Stimulated activated CD4-positive, alpha-beta T cell treated with anti-CD3 and anti-CD28 coated beads, Interleukin-4, amount 100 ng/mL, for 1 hour (primary cell): Measurements from ENCODE around the gene EPB41L4B.
"Not testable (repeated sequence)": the region's sequence is repeated elsewhere in the genome, so short reads cannot be mapped to it uniquely, and the experiment has no call there.

Experiments
- DNase-seq: peaks from one replicate; pipeline ENCODE4 v3.0.0-alpha.2; 2020

Gene EPB41L4B

GRCh38 chr9:109150925-109151545, 169.8 kb downstream of the EPB41L4B start:
- no peak for DNase-seq

DNA sequence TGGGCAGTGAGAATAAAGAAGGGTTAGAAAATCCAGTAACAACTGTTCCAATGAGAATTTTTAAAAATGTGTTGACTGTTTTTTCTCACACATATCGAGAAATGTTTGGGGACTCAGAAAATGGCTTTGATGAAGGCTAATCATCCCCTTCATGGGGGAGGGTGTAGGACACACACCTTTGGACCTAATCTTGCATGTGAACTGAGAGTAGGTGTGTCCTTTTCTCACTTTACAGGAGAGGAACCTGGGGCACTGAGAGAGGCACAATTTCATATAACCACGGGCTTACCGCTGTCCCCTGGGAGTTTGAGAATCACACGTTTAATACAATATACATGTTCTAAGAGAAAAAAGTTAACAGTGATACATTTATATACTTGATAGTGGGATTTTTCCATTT, 171.1 kb downstream of the EPB41L4B start:
- no peak for DNase-seq

DNA sequence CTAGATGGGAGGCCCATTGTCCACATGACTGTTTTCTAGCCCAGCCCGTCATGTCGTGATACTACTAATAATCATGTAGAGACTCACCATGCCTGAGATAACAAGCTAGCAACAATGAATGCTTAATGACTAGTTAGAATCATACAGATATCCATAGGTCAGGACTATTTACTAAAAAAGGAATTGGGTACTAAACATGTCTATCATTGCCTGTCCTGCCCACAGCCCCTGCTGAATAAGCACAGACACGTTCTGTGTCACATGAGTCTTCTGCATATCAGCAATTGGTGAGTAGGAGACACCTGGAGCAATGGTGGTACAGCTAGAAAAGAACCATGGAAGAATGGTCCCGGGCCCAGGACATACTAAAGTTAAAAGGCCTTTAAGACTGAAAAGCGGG, 171.8 kb downstream of the EPB41L4B start:
- no peak for DNase-seq

DNA sequence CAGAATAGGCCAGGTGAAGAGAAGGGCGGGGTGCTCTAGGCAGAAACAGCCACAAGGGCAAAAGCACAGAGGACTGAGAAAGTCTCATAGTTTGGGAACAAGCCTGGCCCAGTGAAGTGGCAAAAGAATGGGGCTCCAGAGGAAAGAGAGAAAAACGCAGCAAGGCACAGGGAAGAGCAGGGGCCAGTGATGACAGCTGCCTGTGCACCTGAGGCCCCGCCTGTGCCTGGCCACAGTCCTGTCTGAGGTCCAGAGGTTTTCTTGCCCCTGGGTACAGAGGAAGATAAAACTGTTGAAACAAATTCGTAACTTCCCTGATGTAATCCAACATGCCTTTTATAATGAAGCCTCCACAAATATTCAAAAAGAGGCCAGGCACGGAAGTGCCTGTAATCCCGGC, 175.8 kb downstream of the EPB41L4B start:
- DNase-seq = no peak

DNA sequence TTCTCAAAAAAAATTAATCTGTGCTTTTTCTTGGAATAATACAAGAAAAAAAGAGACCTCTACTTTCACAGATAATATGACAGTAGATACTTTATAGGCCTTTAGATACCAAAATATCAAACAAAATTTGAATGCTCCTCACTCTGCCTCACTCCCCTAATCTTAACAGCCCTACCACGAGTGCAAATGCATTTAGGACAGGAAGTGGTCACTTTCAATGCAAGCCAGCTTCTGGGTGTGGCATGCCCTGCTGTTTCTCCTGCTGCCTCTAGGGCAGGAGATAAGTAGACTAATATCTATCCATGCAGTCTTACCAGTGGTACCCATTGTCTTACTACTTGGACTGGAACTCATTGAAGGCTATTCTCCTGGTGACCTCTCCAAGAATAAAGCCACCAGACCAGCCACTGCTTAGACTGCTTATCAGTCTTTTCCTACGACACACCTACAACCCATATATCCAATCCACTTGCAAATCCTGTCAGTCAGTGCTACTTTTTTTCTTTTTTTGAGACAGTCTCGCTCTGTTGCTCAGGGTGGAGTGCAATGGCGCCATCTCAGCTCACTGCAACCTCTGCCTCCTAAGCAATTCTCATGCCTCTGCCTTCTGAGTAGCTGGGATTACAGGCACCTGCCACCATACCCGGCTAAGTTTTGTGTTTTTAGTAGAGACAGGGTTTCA, 176.8 kb downstream of the EPB41L4B start:
- no peak for DNase-seq

DNA sequence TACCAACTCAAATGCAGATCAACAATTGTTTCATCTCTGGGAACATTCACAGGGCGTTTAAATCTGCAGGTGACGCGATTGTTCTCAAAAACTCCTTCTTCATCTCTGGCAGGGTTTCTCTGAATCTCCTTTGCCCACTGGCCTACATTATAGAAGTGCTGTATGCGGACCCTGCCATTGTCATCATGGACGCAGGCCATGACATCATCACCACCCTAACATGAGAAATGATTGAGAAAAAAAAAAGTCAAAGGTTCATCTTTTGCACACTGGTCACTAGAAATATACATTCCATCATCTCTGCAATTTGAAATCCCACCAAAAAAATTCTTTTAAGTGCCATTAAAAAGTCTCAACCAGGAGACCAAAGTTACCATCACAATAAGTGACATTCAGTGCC, 179.5 kb downstream of the EPB41L4B start:
- DNase-seq = no peak

DNA sequence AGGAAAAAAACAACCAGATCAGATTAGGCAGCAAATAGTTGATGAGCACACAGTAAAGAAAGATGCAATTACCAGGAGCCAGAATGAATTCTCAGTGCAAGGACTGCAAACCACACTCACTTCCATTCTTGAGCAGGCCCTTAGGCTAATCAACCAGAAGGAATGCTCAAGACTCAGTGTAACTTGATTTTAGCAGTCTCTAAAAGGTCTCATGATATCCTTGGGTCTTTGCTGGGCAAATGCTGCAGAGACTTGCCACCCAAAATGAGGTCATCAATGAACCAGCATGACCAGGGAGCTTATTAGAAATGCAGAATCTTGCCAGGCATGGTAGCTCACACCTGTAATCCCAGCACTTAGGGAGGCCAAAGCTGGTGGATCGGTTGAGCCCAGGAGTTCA, 181.0 kb downstream of the EPB41L4B start:
- DNase-seq = no peak

DNA sequence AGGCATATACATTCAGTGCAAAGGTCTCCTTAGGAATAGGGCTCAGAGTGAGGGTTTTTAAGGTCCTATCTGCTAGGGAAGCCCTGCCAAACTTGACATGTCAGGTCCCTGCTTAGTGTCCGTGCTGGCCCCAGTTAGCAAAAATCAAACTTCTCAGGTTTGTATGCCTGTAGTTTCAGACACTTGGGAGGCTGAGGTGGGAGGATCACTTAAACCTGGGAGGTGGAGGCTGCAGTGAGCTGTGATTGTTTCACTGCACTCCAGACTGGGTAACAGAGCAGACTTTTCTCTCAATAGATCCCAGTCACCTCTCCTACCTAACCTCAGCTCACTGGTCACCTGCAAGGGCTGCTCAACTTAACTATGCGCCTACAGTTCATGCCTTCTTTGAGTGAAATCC, 182.4 kb downstream of the EPB41L4B start:
- DNase-seq = no peak

DNA sequence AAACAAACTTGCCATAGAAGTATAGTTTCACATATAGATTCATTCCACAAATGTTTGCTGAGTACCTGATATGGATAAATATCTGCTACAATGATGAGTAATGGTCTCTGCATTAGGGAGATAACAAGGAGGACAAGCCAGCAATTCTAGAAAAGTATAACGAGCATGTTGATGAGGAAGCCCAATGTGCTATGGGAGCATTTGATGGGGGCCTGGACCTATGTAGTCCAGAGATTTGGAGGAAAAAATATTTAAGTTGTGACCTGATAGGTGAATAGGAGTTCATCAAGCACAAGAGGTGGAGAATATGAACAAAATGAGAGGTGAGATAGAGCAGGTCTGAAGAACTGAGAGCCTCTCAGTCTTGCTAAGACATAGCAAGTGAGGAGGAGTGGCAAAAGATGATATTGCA, 186.7 kb downstream of the EPB41L4B start:
- DNase-seq = no peak

DNA sequence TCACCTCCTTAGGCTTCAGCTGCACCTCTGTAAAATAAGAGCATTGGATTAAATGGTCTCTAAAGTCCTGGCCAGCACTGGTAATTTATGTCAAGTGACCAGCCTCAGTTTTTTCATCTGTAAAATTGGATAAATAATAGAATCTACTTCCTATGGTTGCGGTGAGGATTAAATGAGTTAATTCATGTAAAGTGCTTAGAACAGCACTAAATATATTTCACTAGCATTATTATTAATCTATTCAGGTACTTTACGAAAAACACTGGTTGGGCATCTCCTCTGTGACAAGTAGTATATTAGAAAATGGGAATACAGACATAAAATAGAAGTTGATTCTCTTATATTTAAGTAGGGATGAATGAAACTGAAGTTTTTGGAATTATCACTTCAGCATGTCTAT, 187.3 kb downstream of the EPB41L4B start:
- no peak for DNase-seq

DNA sequence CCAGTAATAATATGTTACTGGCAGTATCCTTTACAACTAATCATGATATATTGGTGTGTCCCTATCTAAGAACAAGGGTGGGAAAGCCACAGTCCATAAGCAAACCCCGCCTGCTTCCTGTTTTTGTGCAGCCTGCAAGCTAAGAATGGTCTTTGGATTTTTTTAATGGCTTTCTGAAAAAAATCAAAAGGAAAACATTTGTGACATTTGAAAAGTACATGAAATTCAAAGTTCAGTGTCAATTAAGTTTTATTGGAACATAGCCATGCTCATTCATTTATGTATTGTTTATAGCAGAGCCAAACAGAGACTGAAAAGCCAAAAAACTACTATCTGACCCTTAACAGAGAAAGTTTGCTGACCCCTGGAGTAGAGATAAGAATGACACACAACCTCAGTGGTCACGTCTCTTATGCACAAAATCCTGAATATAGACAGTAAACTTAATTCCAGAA, 188.3 kb downstream of the EPB41L4B start:
- no peak for DNase-seq

GRCh38 chr9:109129470-109130197, 191.2 kb downstream of the EPB41L4B start:
- DNase-seq = no peak

DNA sequence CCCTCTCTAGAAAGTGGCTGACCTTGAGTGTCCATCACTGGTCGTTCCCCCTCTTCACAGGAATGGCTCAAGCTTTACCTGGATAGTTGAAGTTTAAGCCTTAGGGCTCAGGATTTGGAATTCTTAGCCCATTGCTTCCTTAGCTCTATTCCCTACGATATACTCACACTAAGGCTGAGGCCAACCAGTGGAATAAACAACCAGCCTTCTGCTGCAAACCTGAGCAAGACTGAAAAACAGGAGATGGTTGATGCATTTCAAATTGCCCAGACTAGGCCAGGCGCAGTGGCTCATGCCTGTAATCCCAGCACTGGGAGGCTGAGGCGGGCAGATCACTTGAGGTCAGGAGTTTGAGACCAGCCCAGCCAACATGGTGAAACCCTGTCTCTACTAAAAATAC, 194.2 kb downstream of the EPB41L4B start:
- DNase-seq = not testable (repeated sequence)

DNA sequence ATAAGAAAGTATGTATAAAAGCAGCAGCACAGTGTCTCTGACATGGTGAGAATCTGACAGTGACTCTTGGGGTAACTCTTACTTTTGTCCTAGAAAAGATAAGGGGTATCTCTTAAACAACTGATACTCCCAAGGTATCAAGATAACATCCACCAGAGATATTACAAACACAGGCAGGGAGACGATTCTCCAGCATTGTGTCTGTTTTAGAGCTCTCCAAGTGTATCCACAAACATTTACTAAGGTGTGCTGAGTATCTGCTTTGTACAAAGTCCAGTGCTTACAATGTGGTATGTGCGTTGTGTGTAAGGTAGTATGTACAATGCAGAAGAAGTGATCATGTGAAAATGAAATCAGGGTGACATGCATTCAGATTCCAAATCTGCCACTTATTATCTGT, 196.7 kb downstream of the EPB41L4B start:
- no peak for DNase-seq

GRCh38 chr9:109122726-109123621, 197.9 kb downstream of the EPB41L4B start:
- DNase-seq = no peak
